Liver (tissue), 9 donors: Measurements from ENCODE around the gene SLC38A2. TPM values are rescaled to one million over a fixed set of nuclear protein-coding genes. Genes with fewer than 3 reads are reported as not detected.

Experiments
- DNase-seq: peaks from one replicate; pipeline ENCODE4 v3.0.0-alpha.2; 2017; ENCODE audit warnings: low spot score
- H3K27ac ChIP-seq, 2 donors: one replicate each; pipeline ENCODE4 v1.7.0; 2013; ENCODE audit warnings: inconsistent platforms in 2 of 2, low read length in 2 of 2, control low read depth in 1 of 2, low read depth in 1 of 2, mild to moderate bottlenecking in 1 of 2
- H3K27me3 ChIP-seq, 4 donors: one replicate each; pipeline versions ENCODE4 v1.6.1 to v1.7.0; 2013; ENCODE audit warnings: low read length in 3 of 4, inconsistent platforms in 1 of 4, mild to moderate bottlenecking in 1 of 4, moderate library complexity in 1 of 4; ENCODE audit not compliant: control insufficient read depth in 4 of 4, insufficient read depth in 4 of 4
- H3K36me3 ChIP-seq, 4 donors: one replicate each; pipeline versions ENCODE4 v1.6.1 to v1.7.0; 2013; ENCODE audit warnings: low read length in 3 of 4, mild to moderate bottlenecking in 3 of 4, low read depth in 1 of 4, moderate library complexity in 1 of 4; ENCODE audit not compliant: control insufficient read depth in 4 of 4, insufficient read depth in 3 of 4
- H3K4me1 ChIP-seq, 4 donors: one replicate each; pipeline versions ENCODE4 v1.6.1 to v1.7.0; 2013; ENCODE audit warnings: low read length in 3 of 4, mild to moderate bottlenecking in 3 of 4, moderate library complexity in 1 of 4; ENCODE audit not compliant: control insufficient read depth in 4 of 4, insufficient read depth in 4 of 4
- H3K4me3 ChIP-seq, 3 donors: one replicate each; pipeline versions ENCODE4 v1.6.1 to v1.7.0; 2013; ENCODE audit warnings: low read length in 3 of 3, control low read depth in 1 of 3, low read depth in 1 of 3, mild to moderate bottlenecking in 1 of 3
- H3K9ac ChIP-seq, 2 donors: one replicate each; pipeline ENCODE4 v1.7.0; 2013; ENCODE audit warnings: low read length in 2 of 2, mild to moderate bottlenecking in 2 of 2, moderate library complexity in 2 of 2, control low read depth in 1 of 2, low read depth in 1 of 2
- H3K9me3 ChIP-seq, 4 donors: one replicate each; pipeline versions ENCODE4 v1.6.1 to v1.7.0; 2013; ENCODE audit warnings: low read length in 3 of 4; ENCODE audit not compliant: control insufficient read depth in 4 of 4
- ATF3 ChIP-seq: IDR thresholded peaks from 2 replicates; pipeline ENCODE4 v1.6.1; 2016; ENCODE audit warnings: antibody characterized with exemption
- EGR1 ChIP-seq, 2 donors: IDR thresholded peaks; 2 replicates each; pipeline ENCODE4 v1.6.1; 2016 to 2018; ENCODE audit warnings: antibody characterized with exemption in 2 of 2, low read depth in 2 of 2
- FOXA1 ChIP-seq: IDR thresholded peaks from 2 replicates; pipeline ENCODE4 v1.6.1; 2016; ENCODE audit warnings: antibody characterized with exemption
- FOXA2 ChIP-seq: IDR thresholded peaks from 2 replicates; pipeline ENCODE4 v1.6.1; 2016; ENCODE audit warnings: antibody characterized with exemption
- GABPA ChIP-seq, 2 donors: IDR thresholded peaks in 1 of 2; conservative IDR thresholded peaks in 1 of 2; 2 replicates each; pipeline ENCODE4 v1.6.1; 2016; ENCODE audit warnings: antibody characterized with exemption in 2 of 2, mild to moderate bottlenecking in 1 of 2, moderate library complexity in 1 of 2
- HNF4A ChIP-seq, 2 donors: conservative IDR thresholded peaks; 2 replicates each; pipeline ENCODE4 v1.6.1; 2016; ENCODE audit warnings: antibody characterized with exemption in 2 of 2, mild to moderate bottlenecking in 2 of 2
- HNF4G ChIP-seq: IDR thresholded peaks from 2 replicates; pipeline ENCODE4 v1.6.1; 2016; ENCODE audit warnings: antibody characterized with exemption
- JUND ChIP-seq, 2 donors: IDR thresholded peaks; 2 replicates each; pipeline ENCODE4 v1.6.1; 2016; ENCODE audit warnings: antibody characterized with exemption in 2 of 2
- MAX ChIP-seq: IDR thresholded peaks from 2 replicates; pipeline ENCODE4 v1.6.1; 2016; ENCODE audit warnings: antibody characterized with exemption
- NR2F2 ChIP-seq: IDR thresholded peaks from 2 replicates; pipeline ENCODE4 v1.6.1; 2016; ENCODE audit warnings: antibody characterized with exemption
- RAD21 ChIP-seq, 2 donors: IDR thresholded peaks; 2 replicates each; pipeline ENCODE4 v1.6.1; 2016; ENCODE audit warnings: antibody characterized with exemption in 2 of 2, mild to moderate bottlenecking in 2 of 2
- RXRA ChIP-seq, 2 donors: IDR thresholded peaks; 2 replicates each; pipeline ENCODE4 v1.6.1; 2017 to 2018; ENCODE audit warnings: antibody characterized with exemption in 2 of 2, mild to moderate bottlenecking in 1 of 2
- SP1 ChIP-seq: IDR thresholded peaks from 2 replicates; pipeline ENCODE4 v1.6.1; 2018; ENCODE audit warnings: antibody characterized with exemption, mild to moderate bottlenecking
- TAF1 ChIP-seq: conservative IDR thresholded peaks from 2 replicates; pipeline ENCODE4 v1.6.1; 2016; ENCODE audit warnings: antibody characterized with exemption, mild to moderate bottlenecking
- YY1 ChIP-seq: IDR thresholded peaks from 2 replicates; pipeline ENCODE4 v1.6.1; 2016; ENCODE audit warnings: antibody characterized with exemption, mild to moderate bottlenecking
- WGBS: extraction: QIAGEN DNeasy Blood & Tissue Kit; methylation state at CpG from one replicate; pipeline ENCODE4 v1.1.7; 2013; 5-methylcytosine and 5-hydroxymethylcytosine counted together
- polyA plus RNA-seq, 2 donors: library from polyadenylated mRNA; stranded (reverse) in 1 of 2; unstranded in 1 of 2; fragments of 200-250 nt in 1 of 2; fragments of >200 nt in 1 of 2; fragmentation: Nextera tagmentation in 1 of 2; extraction: Ambion mirVana in 1 of 2; gene quantifications; one replicate each; pipeline versions ENCODE4 v1.2.1 to v1.2.3, GENCODE V29; 2013 to 2015
- total RNA-seq, 2 donors: library from RNA; depleted of rRNA; stranded (reverse); fragments of >200 nt; gene quantifications; one replicate each; pipeline ENCODE4 v1.2.3, GENCODE V29; 2014
- TF ChIP-seq, protein P1 (sequence below): fragments of 150-350 bp; IDR thresholded peaks from 2 replicates; pipeline ENCODE4 v1.5.1; 2017; ENCODE audit warnings: improper control_type of control experiment, low read depth, low read length; ENCODE audit not compliant: missing input control
- TF ChIP-seq, protein P2 (sequence below): IDR thresholded peaks from 2 replicates; pipeline ENCODE4 v1.6.1; 2016; ENCODE audit warnings: antibody characterized with exemption
- donor health status: healthy.
- donor health status: healthy.
- donor health status: healthy.
- donor health status: healthy.
- donor health status: healthy.

The SLC38A2 gene
- total and polyA plus RNA-seq, 4 donors = 50.6 to 472 (median 97.4) TPM

DNA sequence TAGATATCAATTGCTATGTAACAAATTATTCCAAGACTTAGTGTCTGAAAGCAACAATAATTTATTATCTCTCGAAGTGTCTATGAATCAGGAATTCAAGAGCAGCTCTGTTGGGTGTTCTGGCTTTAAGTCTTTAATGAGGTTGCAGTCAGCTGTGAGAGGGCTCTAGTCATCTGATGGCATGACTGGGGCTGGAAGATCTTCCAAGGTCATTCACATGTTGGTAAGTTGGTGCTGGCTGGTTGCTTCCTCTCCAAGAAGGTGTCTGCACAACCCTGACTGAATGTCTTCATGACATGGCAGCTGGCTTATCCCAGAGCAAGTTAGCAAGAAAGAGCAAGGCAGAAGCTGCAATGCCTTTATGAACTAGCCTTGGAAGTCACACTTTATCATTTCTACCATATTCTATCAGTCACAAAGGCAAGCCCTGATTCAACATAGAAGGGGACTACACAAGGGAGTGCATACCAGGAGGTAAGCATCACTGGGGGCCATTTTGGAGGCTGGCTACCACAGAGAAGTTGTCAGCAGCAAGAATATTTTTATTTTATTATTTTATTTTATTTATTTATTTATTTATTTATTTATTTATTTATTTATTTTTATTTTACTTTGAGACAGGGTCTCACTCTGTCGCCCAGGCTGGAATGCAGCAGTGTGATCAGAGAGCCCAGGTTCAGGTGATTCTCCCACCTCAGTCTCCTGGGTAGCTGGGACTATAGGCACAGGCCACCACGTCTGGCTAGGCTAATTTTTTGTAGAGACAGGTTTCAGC, 7.6 kb upstream of the SLC38A2 start:
- WGBS = 98% methylated on average over 3 of the region's 3 CpGs
- Histone ChIP-seq H3K27ac (no peak overlapping the region), H3K27me3 (no peaks in the 10 kb centered on the region), H3K9ac (no peak overlapping the region), H3K36me3 (no peaks in the 10 kb centered on the region), H3K4me3 (no peak overlapping the region), H3K9me3 (no peaks in the 10 kb centered on the region), H3K4me1 (peaks cover 5 to 21% (median 6%) of the 10 kb centered on the region in 4 donors)
- DNase-seq = no peak
- TF ChIP-seq FOXA1 (no peak), HNF4G (no peak), EGR1 (IDR thresholded peaks at IDR 0.05; ENCODE audit: low read depth in 2 of 2) (no peak), SP1 (no peak)

GRCh38 chr12:46379352-46379751, 6.8 kb upstream of the SLC38A2 start:
- Histone ChIP-seq H3K4me3 (no peak overlapping the region), H3K9me3 (no peaks in the 10 kb centered on the region), H3K27ac (no peak overlapping the region), H3K36me3 (no peaks in the 10 kb centered on the region), H3K4me1 (peaks cover 2 to 22% (median 6%) of the 10 kb centered on the region in 4 donors), H3K27me3 (no peaks in the 10 kb centered on the region), H3K9ac (no peak overlapping the region)
- no peak for DNase-seq
- WGBS = 88% methylated on average over 3 of the region's 3 CpGs
- TF ChIP-seq RXRA (IDR thresholded peaks at IDR 0.05) = no peak
- TF ChIP-seq YY1 = no peak
- no peak for TF ChIP-seq MAX
- TF ChIP-seq TAF1 = no peak
- TF ChIP-seq NR2F2 = no peak
- TF ChIP-seq HNF4A (conservative IDR thresholded peaks at IDR 0.05) = no peak
- TF ChIP-seq RAD21 (IDR thresholded peaks at IDR 0.05) = no peak
- TF ChIP-seq HNF4G = no peak
- no peak for TF ChIP-seq EGR1 (IDR thresholded peaks at IDR 0.05; ENCODE audit: low read depth in 2 of 2)
- no peak for TF ChIP-seq ATF3
- no peak for TF ChIP-seq FOXA2
- TF ChIP-seq, protein P1, sequence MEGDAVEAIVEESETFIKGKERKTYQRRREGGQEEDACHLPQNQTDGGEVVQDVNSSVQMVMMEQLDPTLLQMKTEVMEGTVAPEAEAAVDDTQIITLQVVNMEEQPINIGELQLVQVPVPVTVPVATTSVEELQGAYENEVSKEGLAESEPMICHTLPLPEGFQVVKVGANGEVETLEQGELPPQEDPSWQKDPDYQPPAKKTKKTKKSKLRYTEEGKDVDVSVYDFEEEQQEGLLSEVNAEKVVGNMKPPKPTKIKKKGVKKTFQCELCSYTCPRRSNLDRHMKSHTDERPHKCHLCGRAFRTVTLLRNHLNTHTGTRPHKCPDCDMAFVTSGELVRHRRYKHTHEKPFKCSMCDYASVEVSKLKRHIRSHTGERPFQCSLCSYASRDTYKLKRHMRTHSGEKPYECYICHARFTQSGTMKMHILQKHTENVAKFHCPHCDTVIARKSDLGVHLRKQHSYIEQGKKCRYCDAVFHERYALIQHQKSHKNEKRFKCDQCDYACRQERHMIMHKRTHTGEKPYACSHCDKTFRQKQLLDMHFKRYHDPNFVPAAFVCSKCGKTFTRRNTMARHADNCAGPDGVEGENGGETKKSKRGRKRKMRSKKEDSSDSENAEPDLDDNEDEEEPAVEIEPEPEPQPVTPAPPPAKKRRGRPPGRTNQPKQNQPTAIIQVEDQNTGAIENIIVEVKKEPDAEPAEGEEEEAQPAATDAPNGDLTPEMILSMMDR = no peak
- TF ChIP-seq GABPA (IDR thresholded peaks at IDR 0.05 in 1 of 2, conservative IDR thresholded peaks at IDR 0.05 in 1 of 2) = no peak
- TF ChIP-seq, protein P2, sequence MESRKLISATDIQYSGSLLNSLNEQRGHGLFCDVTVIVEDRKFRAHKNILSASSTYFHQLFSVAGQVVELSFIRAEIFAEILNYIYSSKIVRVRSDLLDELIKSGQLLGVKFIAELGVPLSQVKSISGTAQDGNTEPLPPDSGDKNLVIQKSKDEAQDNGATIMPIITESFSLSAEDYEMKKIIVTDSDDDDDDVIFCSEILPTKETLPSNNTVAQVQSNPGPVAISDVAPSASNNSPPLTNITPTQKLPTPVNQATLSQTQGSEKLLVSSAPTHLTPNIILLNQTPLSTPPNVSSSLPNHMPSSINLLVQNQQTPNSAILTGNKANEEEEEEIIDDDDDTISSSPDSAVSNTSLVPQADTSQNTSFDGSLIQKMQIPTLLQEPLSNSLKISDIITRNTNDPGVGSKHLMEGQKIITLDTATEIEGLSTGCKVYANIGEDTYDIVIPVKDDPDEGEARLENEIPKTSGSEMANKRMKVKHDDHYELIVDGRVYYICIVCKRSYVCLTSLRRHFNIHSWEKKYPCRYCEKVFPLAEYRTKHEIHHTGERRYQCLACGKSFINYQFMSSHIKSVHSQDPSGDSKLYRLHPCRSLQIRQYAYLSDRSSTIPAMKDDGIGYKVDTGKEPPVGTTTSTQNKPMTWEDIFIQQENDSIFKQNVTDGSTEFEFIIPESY = no peak
- no peak for TF ChIP-seq JUND (IDR thresholded peaks at IDR 0.05)
